ENCODE data around the gene HRG. TPM values are rescaled to one million over a fixed set of nuclear protein-coding genes. Genes with fewer than 3 reads are reported as not detected.

The HRG gene
- polyA plus RNA-seq, 1 experiment, result not detected

DNA sequence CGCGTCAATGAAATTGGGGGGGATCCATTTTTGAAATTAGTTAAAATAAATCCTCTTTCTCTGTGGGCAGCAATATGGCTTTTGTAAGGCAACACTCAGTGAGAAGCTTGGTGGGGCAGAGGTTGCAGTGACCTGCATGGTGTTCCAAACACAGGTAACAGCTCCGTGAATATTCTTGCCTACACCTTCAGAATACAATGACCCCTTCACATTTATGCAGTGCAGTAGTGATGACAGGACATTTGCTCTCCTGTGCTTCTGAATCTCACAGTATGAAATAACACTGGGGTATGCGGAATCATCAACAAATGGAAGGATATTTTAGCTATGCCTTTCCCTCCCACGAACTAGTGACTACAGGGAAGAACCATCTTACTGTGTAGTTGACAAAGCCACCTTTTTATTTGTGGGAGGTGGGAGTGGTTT lies 46.0 kb upstream of the HRG start:
- ChIA-PET POLR2A (no interaction called here), CTCF (interaction anchor here (0.5 to 14.1 kb wide), 3 partner anchors 12 to 203 kb away, joined by 3 to 196 read pairs (median 3); no protein-coding TSS in a partner anchor)
- H3K4me3 ChIP-seq (ENCODE audit: low read depth, low read length), result no peak overlapping the region
- peaks cover 2% of the 10 kb centered on the region for H3K27me3 ChIP-seq (ENCODE audit: control insufficient read depth, insufficient read depth, low read length)
- DNase-seq (ENCODE audit: low read depth), result no peak
- TF ChIP-seq, protein P1, sequence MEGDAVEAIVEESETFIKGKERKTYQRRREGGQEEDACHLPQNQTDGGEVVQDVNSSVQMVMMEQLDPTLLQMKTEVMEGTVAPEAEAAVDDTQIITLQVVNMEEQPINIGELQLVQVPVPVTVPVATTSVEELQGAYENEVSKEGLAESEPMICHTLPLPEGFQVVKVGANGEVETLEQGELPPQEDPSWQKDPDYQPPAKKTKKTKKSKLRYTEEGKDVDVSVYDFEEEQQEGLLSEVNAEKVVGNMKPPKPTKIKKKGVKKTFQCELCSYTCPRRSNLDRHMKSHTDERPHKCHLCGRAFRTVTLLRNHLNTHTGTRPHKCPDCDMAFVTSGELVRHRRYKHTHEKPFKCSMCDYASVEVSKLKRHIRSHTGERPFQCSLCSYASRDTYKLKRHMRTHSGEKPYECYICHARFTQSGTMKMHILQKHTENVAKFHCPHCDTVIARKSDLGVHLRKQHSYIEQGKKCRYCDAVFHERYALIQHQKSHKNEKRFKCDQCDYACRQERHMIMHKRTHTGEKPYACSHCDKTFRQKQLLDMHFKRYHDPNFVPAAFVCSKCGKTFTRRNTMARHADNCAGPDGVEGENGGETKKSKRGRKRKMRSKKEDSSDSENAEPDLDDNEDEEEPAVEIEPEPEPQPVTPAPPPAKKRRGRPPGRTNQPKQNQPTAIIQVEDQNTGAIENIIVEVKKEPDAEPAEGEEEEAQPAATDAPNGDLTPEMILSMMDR (IDR thresholded peaks at IDR 0.05; ENCODE audit: insufficient read depth, low read depth, low read length), result no peak
- no peaks in the 10 kb centered on the region for H3K36me3 ChIP-seq (ENCODE audit: control insufficient read depth, insufficient read depth, low read length)

DNA sequence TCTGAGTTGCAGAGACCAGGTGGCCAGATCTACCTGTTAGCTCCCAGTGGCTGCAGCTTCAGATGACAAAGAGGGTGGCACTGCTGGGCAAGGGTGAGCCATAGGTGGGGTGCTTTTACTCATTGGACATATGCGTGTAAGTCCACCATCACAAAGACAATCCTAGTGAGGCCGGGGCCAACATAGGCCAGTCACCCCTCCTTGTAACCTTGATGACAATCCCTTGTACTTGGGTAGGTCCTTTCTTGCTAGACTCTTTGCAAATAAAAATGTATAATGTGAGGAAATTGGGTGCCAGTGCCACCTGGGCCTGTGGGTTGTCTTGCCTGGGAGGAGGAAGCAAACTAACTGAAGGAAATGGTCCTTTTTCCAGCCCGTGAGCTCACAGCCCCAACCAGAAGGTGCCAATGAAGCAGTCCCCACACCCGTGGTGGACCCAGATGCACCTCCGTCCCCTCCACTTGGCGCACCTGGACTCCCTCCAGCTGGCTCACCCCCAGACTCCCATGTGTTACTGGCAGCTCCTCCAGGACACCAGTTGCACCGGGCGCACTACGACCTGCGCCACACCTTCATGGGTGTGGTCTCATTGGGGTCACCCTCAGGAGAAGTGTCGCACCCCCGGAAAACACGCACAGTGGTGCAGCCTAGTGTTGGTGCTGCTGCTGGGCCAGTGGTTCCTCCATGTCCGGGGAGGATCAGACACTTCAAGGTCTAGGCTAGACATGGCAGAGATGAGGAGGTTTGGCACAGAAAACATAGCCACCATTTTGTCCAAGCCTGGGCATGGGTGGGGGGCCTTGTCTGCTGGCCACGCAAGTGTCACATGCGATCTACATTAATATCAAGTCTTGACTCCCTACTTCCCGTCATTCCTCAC lies 45.4 kb upstream of the HRG start:
- TF ChIP-seq, protein P1 (IDR thresholded peaks at IDR 0.05; ENCODE audit: insufficient read depth, low read depth, low read length), result no peak
- no peak for DNase-seq (ENCODE audit: low read depth)
- POLR2A ChIA-PET, result interaction anchor here (0.7 kb wide), 1 partner anchor 545 kb away, joined by 3 read pairs; no protein-coding TSS in a partner anchor
- Histone ChIP-seq H3K36me3 (ENCODE audit: control insufficient read depth, insufficient read depth, low read length) (no peaks in the 10 kb centered on the region), H3K4me3 (ENCODE audit: low read depth, low read length) (no peak overlapping the region), H3K27me3 (ENCODE audit: control insufficient read depth, insufficient read depth, low read length) (peaks cover 2% of the 10 kb centered on the region)
- CTCF ChIA-PET, result interaction anchor here (0.5 to 14.1 kb wide), 2 partner anchors 136 to 202 kb away, joined by 3 to 196 read pairs; no protein-coding TSS in a partner anchor

DNA sequence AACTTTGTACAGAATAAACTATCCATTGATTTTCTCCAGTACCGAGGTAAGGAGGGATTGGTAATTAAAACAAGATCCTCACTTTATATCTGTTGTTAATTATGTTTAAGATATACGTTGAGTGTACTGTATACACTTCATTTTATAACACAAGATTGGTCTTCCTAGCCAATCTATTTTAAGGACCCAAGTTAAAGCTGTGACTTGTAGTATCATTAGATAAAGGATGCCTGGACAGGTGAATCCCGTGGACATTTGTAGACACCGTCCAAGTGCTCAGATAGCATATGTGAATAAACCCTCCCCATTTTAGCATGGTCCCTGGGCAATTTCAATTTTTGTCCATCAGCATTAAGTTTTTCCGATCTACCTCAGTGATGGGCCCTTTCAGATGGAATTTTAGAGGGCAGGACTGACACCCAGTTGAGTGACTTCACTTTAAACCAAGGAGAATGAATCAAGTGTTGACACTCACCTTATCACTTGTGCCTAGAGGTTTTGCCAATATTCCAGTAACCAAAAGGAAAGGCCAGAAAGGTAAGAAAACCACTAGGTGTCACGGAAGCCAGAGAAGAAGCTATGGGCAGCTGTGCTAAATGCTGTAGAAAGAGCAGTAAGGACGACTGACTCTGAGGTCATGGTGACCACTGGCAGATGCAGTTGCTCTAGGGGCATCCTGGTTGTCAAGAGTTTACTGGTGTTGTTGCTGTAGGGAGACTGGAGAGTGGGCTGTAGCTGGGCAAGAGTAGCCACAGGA lies 43.7 kb upstream of the HRG start:
- peaks cover 2% of the 10 kb centered on the region for H3K27me3 ChIP-seq (ENCODE audit: control insufficient read depth, insufficient read depth, low read length)
- TF ChIP-seq, protein P1 (IDR thresholded peaks at IDR 0.05; ENCODE audit: insufficient read depth, low read depth, low read length), result no peak
- ChIA-PET POLR2A (no interaction called here), CTCF (no interaction called here)
- H3K36me3 ChIP-seq (ENCODE audit: control insufficient read depth, insufficient read depth, low read length), result no peaks in the 10 kb centered on the region
- DNase-seq (ENCODE audit: low read depth), result no peak
- H3K4me3 ChIP-seq (ENCODE audit: low read depth, low read length), result no peak overlapping the region

DNA sequence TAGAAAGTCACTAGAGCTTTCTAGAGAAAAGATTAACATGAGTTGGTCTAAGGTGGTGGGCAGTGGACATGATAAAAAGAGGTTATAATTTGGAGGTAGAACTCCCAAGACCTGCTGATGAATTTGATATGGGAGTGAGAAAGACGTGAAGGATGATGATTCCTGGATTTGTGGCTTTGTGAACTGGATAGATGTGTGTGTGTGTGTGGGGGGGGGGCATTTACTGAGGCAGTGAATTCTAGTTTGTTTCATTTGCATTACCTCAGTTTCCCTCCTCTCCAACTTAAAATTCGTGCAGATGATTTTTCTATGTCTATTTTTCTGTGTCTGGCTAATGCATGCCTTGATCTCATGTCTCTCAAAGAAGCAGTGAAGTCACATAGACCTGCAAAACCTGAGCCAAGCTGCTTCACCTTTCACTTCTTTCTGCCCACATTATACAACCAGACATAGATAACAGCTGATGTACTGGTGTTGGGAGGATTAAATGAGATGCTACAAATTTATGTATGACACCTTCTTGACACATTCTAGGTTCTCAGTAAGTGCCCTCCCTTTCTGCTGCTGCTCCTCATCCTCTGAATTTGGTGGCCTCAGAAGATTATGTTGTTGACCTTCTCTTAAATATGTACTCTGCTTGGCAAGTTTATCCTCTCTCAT lies 43.0 kb upstream of the HRG start:
- H3K36me3 ChIP-seq (ENCODE audit: control insufficient read depth, insufficient read depth, low read length), result no peaks in the 10 kb centered on the region
- H3K27me3 ChIP-seq (ENCODE audit: control insufficient read depth, insufficient read depth, low read length), result peaks cover 2% of the 10 kb centered on the region
- H3K4me3 ChIP-seq (ENCODE audit: low read depth, low read length), result no peak overlapping the region
- POLR2A ChIA-PET, result no interaction called here
- TF ChIP-seq, protein P1 (IDR thresholded peaks at IDR 0.05; ENCODE audit: insufficient read depth, low read depth, low read length), result no peak
- no peak for DNase-seq (ENCODE audit: low read depth)
- CTCF ChIA-PET, result no interaction called here
